Measurements from ENCODE around the gene HS6ST1. TPM values are rescaled to one million over a fixed set of nuclear protein-coding genes. Genes with fewer than 3 reads are reported as not detected.

The HS6ST1 gene
- total RNA-seq, 1 donor from 2014 or later: 17.6 TPM

- no peak for TF ChIP-seq CTCF (conservative IDR thresholded peaks at IDR 0.05; ENCODE audit: low read depth, low read length)
- DNase-seq (ENCODE audit: low read depth): no peak
- H3K4me3 ChIP-seq (ENCODE audit: low read depth, low read length): no peak overlapping the region
Measured at GRCh38 chr2:128288781-128289180, 29.9 kb downstream of the HS6ST1 start.

- no peak for DNase-seq (ENCODE audit: low read depth)
- no peak for TF ChIP-seq CTCF (conservative IDR thresholded peaks at IDR 0.05; ENCODE audit: low read depth, low read length)
- no peak overlapping the region for H3K4me3 ChIP-seq (ENCODE audit: low read depth, low read length)
Measured at GRCh38 chr2:128287780-128288735, 30.6 kb downstream of the HS6ST1 start.

- no peak for TF ChIP-seq CTCF (conservative IDR thresholded peaks at IDR 0.05; ENCODE audit: low read depth, low read length)
- H3K4me3 ChIP-seq (ENCODE audit: low read depth, low read length): no peak overlapping the region
- no peak for DNase-seq (ENCODE audit: low read depth)
Measured at GRCh38 chr2:128286905-128287779, 31.5 kb downstream of the HS6ST1 start.

- no peak for TF ChIP-seq CTCF (conservative IDR thresholded peaks at IDR 0.05; ENCODE audit: low read depth, low read length)
- DNase-seq (ENCODE audit: low read depth): no peak
- no peak overlapping the region for H3K4me3 ChIP-seq (ENCODE audit: low read depth, low read length)
Measured at GRCh38 chr2:128286011-128286721, 32.5 kb downstream of the HS6ST1 start.

- H3K4me3 ChIP-seq (ENCODE audit: low read depth, low read length): no peak overlapping the region
- no peak for DNase-seq (ENCODE audit: low read depth)
- no peak for TF ChIP-seq CTCF (conservative IDR thresholded peaks at IDR 0.05; ENCODE audit: low read depth, low read length)
Measured at GRCh38 chr2:128285329-128285931, 33.2 kb downstream of the HS6ST1 start.

GRCh38 chr2:128284841-128285240, 33.8 kb downstream of the HS6ST1 start:
- DNase-seq (ENCODE audit: low read depth): no peak
- TF ChIP-seq CTCF (conservative IDR thresholded peaks at IDR 0.05; ENCODE audit: low read depth, low read length): no peak
- no peak overlapping the region for H3K4me3 ChIP-seq (ENCODE audit: low read depth, low read length)
